Stimulated activated CD8-positive, alpha-beta memory T cell treated with anti-CD3 and anti-CD28 coated beads, Interleukin-15, amount 100 ng/mL, for 4 hours (primary cell): ENCODE measurements around the gene AKAP13.
"Not testable (repeated sequence)": the region's sequence is repeated elsewhere in the genome, so short reads cannot be mapped to it uniquely, and the experiment has no call there.

Source experiments
- DNase-seq, 2 donors: peaks; one replicate each; pipeline ENCODE4 v3.0.0-alpha.2; 2020; ENCODE audit warnings: low read depth in 2 of 2

The AKAP13 gene

GRCh38 chr15:85480923-85481322 lies 100.5 kb downstream of the AKAP13 start:
- no peak for DNase-seq

GRCh38 chr15:85481543-85481942 lies 101.1 kb downstream of the AKAP13 start:
- not testable (repeated sequence) for DNase-seq

GRCh38 chr15:85482894-85483293 lies 102.5 kb downstream of the AKAP13 start:
- no peak for DNase-seq

- not testable (repeated sequence) for DNase-seq
Measured at GRCh38 chr15:85483955-85484354, 103.6 kb downstream of the AKAP13 start.

- DNase-seq, result not testable (repeated sequence)
Measured at GRCh38 chr15:85484923-85485322, 104.5 kb downstream of the AKAP13 start.

- peak in 1 of 2 donors; percentile 27 for DNase-seq
Measured at GRCh38 chr15:85485956-85486567, 105.7 kb downstream of the AKAP13 start.

- DNase-seq, result not testable (repeated sequence)
Measured at GRCh38 chr15:85487796-85488195, 107.4 kb downstream of the AKAP13 start.

GRCh38 chr15:85488997-85489396 lies 108.6 kb downstream of the AKAP13 start:
- DNase-seq, result no peak

- no peak for DNase-seq
Measured at GRCh38 chr15:85489773-85490493, 109.5 kb downstream of the AKAP13 start.

GRCh38 chr15:85490856-85491255 lies 110.5 kb downstream of the AKAP13 start:
- DNase-seq, result no peak

GRCh38 chr15:85491691-85492090 lies 111.3 kb downstream of the AKAP13 start:
- no peak for DNase-seq

- DNase-seq, result no peak
Measured at GRCh38 chr15:85492406-85492805, 112.0 kb downstream of the AKAP13 start.

- no peak for DNase-seq
Measured at GRCh38 chr15:85493260-85493659, 112.9 kb downstream of the AKAP13 start.

GRCh38 chr15:85494048-85494777 lies 113.8 kb downstream of the AKAP13 start:
- DNase-seq, result no peak

GRCh38 chr15:85495096-85495495 lies 114.7 kb downstream of the AKAP13 start:
- no peak for DNase-seq

GRCh38 chr15:85495544-85495943 lies 115.1 kb downstream of the AKAP13 start:
- no peak for DNase-seq

- no peak for DNase-seq
Measured at GRCh38 chr15:85496151-85496550, 115.7 kb downstream of the AKAP13 start.

- no peak for DNase-seq
Measured at GRCh38 chr15:85496551-85497171, 116.3 kb downstream of the AKAP13 start.

GRCh38 chr15:85497172-85497569 lies 116.8 kb downstream of the AKAP13 start:
- no peak for DNase-seq

- DNase-seq, result no peak
Measured at GRCh38 chr15:85498471-85498870, 118.1 kb downstream of the AKAP13 start.

GRCh38 chr15:85499371-85499887 lies 119.0 kb downstream of the AKAP13 start:
- no peak for DNase-seq

GRCh38 chr15:85500060-85500708 lies 119.8 kb downstream of the AKAP13 start:
- no peak for DNase-seq
